ENCODE data around the gene DKC1. TPM values are rescaled to one million over a fixed set of nuclear protein-coding genes. Genes with fewer than 3 reads are reported as not detected.
A peak's percentile ranks its signal among the peaks of the same experiment; 100 is the strongest.

The DKC1 gene
- total and polyA plus RNA-seq, 2 of the 4 experiments (the other 2 are of a cell fraction): 49.9 to 63.8 TPM

GRCh38 chrX:154809939-154810665 is 47.4 kb downstream of the DKC1 start:
- BruUV-seq (replicated peaks): no TSS peak
- ChIA-PET CTCF (no interaction called here), POLR2A (ENCODE audit: unreplicated experiment) (no interaction called here)
- in situ Hi-C loops (cut with MboI; ENCODE audit: low sequenced_read_pairs) (no loop called here), intact Hi-C loops (cut with micrococcal nuclease) (loop anchor here (1.0 kb wide), 1 partner anchor 40 kb away; no protein-coding TSS in a partner anchor), dilution Hi-C loops (cut with HindIII; ENCODE audit: low sequenced_read_pairs, unreplicated experiment) (no loop called here)
- DNase-seq: peak; percentile 17
- Histone ChIP-seq H3K14ac (replicated peaks; ENCODE audit: low read depth, low read length) (no peak overlapping the region), H4K20me1 (ENCODE audit: insufficient read depth, low read length) (no peaks in the 10 kb centered on the region), H3K4ac (ENCODE audit: low read depth, low read length) (no peak overlapping the region), H3K23ac (ENCODE audit: low read depth, low read length) (no peak overlapping the region), H3K79me1 (ENCODE audit: low read depth in 1 of 2, low read length in 2 of 2) (no peaks in the 10 kb centered on the region), H3K4me1 (ENCODE audit: control insufficient read depth, insufficient read depth, low read length) (no peaks in the 10 kb centered on the region), H2AK5ac (ENCODE audit: low read depth, low read length) (no peak overlapping the region), H3K27ac (ENCODE audit: insufficient read depth, low read length) (no peak overlapping the region), H3K9me1 (ENCODE audit: insufficient read depth, low read length) (peaks cover 3% of the 10 kb centered on the region; the same call in 1 of the 2 replicates), H2BK15ac (ENCODE audit: low read depth, low read length) (no peak overlapping the region), H3K56ac (ENCODE audit: extremely low read depth, insufficient read depth, low read length) (no peak overlapping the region), H3K18ac (ENCODE audit: low read depth, low read length) (no peak overlapping the region), H2BK120ac (ENCODE audit: low read depth, low read length) (no peak overlapping the region), H3K9me3 (ENCODE audit: control insufficient read depth, insufficient read depth, low read length) (no peaks in the 10 kb centered on the region), H3K4me2 (ENCODE audit: low read depth, low read length) (no peak overlapping the region), H2AK9ac (replicated peaks; ENCODE audit: low read depth, low read length, poor library complexity) (no peak overlapping the region), H2BK20ac (ENCODE audit: low read depth, low read length) (no peak overlapping the region), H2BK5ac (ENCODE audit: low read depth, low read length, poor library complexity, severe bottlenecking) (no peak overlapping the region), H4K91ac (ENCODE audit: insufficient read depth, low read depth, low read length) (no peak overlapping the region), H3K27me3 (ENCODE audit: control insufficient read depth, insufficient read depth, low read length) (no peaks in the 10 kb centered on the region), H2AFZ (replicated peaks; ENCODE audit: low read length, poor library complexity) (no peak overlapping the region), H3K9ac (ENCODE audit: low read depth, low read length) (no peak overlapping the region), H3K4me3 (ENCODE audit: insufficient read depth, low read depth, low read length) (no peak overlapping the region), H3K36me3 (ENCODE audit: control insufficient read depth, insufficient read depth, low read length) (no peaks in the 10 kb centered on the region), H4K5ac (ENCODE audit: low read depth, low read length) (no peak overlapping the region), H4K8ac (ENCODE audit: low read depth in 2 of 2, low read length in 2 of 2) (no peak overlapping the region)
- TF ChIP-seq CTCF (conservative IDR thresholded peaks at IDR 0.05; ENCODE audit: low read depth, low read length): no peak
- TF ChIP-seq CEBPB (IDR thresholded peaks at IDR 0.05; ENCODE audit: low read depth, low read length): peak; percentile 63
- WGBS, 2 experiments (ENCODE audit: extremely low coverage in 2 of 2, insufficient read length in 1 of 2): no CpG with 5 or more reads among the region's 1 CpG
- ATAC-seq (ENCODE audit: low read depth): 0 out of 2 replicates have a peak, but pooled peaks have one; percentile 8
